HG03196 (cell line): Measurements from ENCODE around the gene ZFP28.
A peak's percentile ranks its signal among the peaks of the same experiment; 100 is the strongest.

Experiments used
- ATAC-seq: cut with Tn5 transposase; IDR thresholded peaks from one replicate; pipeline ENCODE4 v1.9.1; 2021; ENCODE audit not compliant: unreplicated experiment

ZFP28 gene

GRCh38 chr19:56595548-56595899, 56.8 kb downstream of the ZFP28 start:
- peak; percentile 17 for ATAC-seq

- no peak for ATAC-seq
These were observed 57.9 kb downstream of the ZFP28 start for GRCh38 chr19:56596676-56597075.

- no peak for ATAC-seq
These were observed 58.9 kb downstream of the ZFP28 start for GRCh38 chr19:56597696-56598095.

GRCh38 chr19:56601375-56601774, 62.6 kb downstream of the ZFP28 start:
- ATAC-seq = no peak

- no peak for ATAC-seq
These were observed 65.1 kb downstream of the ZFP28 start for GRCh38 chr19:56603829-56604228.
